ENCODE results near the gene SREBF2.
"Not testable (repeated sequence)": the region's sequence is repeated elsewhere in the genome, so short reads cannot be mapped to it uniquely, and the experiment has no call there.

Gene SREBF2

GRCh38 chr22:41842996-41843970 is 10.4 kb downstream of the SREBF2 start:
- no peak for DNase-seq

DNA sequence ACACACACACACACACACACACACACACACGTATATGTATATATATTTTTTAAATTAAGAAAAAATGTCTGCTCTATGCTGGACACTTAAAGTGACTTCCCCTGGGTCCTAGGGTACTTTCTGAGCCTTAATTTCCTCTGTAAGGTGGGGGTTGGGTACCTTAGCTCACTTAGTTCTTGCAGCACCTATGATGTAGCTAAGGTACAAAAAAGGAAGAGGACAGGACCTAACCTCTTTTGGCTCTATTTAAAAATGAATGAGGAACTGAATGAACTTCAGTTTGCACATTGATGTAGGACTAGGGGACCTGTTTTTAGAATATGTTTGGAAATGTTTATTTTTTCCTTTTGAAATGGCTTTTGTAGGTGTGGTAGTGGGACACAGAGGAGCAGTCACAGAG is 11.1 kb downstream of the SREBF2 start:
- no peak for DNase-seq

DNA sequence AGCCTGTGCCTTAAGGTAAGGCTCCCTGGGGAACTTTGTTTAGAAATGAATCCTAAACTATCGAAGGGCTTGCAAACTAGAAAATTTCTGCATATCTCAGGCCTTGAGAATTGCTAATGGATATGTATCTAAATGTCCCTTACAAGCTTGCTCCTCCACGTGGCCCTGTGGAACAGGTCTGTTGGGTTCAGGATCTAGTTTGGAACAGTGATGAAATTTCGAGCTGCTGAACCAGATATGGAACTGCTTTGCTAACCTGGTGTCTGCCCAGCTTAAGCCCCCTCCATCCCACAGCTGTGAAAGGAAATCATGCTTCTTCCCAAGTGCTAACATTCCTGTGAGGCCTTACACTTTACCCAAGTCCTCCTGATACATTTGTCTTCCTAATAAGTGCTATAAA is 11.6 kb downstream of the SREBF2 start:
- DNase-seq: no peak

- no peak for DNase-seq
Observed at GRCh38 chr22:41845380-41846267, 12.7 kb downstream of the SREBF2 start.

- no peak for DNase-seq
Observed at GRCh38 chr22:41846268-41846987, 13.5 kb downstream of the SREBF2 start.

DNA sequence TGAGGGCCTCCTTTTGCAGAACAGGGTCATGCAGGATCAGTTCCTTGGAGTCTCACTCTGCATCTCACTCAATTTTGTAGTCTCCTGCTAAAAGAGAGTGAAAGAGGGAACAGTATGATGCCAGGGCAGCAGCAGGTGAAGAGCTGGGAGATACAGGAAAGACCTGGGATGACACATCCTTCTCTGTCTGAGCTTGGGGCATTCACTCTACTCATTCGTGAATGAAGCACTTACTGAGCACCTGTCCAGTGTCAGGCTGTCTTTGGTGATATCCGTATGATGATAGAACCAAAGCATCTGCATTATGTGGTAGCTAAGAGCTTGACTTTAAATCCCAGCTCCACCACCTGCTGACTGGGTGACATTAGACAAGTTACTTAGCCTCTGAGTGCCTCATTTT is 14.4 kb downstream of the SREBF2 start:
- DNase-seq: no peak

- DNase-seq: no peak
Observed at GRCh38 chr22:41848468-41848867, 15.6 kb downstream of the SREBF2 start.

- DNase-seq: no peak
Observed at GRCh38 chr22:41856469-41856868, 23.6 kb downstream of the SREBF2 start.

DNA sequence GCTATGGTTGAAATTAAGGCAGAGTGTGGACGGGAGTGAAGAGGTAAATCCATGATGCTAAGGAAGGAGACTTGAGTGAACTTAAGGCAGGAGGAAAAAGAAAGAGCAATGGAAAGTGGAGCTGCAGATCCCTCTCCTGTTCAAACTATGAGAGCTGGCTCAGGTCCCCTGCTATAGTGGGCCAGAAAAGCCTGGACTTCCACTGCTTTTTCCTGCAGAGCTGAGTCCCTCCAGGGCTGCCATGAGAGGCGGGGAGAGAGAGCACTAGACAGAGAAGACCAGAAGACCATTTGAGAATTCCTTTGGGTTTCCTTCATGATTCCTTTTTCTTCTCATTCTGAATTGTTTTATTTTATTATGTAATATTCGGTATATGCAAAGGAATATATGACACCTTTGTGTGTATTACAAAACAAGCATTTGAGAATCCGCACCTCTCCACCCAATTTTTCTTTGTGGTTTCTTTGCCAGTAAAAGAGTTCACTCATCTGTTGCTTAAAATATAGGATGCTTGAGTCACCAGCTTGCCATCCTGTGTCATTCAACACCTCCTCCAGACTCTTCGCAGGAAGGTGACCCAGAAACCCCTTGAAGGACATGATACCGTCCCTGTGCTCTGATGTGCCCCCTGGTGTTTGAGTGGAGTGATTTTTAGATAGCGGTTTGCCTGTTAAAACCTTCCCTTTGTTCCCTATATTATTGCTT is 24.4 kb downstream of the SREBF2 start:
- DNase-seq: no peak

DNA sequence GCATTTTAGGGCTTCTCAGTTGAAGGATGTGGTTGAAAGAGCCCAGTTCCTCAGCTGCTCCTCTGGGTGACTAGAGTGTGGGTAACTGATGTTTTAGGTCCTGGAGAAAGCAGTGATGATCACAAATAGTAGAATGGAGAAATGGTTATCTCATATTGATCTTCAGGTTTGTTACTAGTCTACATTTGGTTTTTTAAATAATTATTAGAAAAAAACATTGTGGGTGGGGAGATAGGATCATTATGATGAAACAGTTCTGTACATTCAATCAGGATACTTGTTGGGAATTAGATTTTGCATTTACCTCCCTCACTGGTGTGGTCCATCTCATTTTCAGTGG is 24.9 kb downstream of the SREBF2 start:
- no peak for DNase-seq

- DNase-seq: no peak
Observed at GRCh38 chr22:41862160-41862529, 29.2 kb downstream of the SREBF2 start.

- DNase-seq: no peak
Observed at GRCh38 chr22:41862530-41863266, 29.8 kb downstream of the SREBF2 start.

- DNase-seq: no peak
Observed at GRCh38 chr22:41863472-41863871, 30.6 kb downstream of the SREBF2 start.

GRCh38 chr22:41868556-41868955 is 35.7 kb downstream of the SREBF2 start:
- no peak for DNase-seq

- DNase-seq: not testable (repeated sequence)
Observed at GRCh38 chr22:41870081-41870480, 37.2 kb downstream of the SREBF2 start.

DNA sequence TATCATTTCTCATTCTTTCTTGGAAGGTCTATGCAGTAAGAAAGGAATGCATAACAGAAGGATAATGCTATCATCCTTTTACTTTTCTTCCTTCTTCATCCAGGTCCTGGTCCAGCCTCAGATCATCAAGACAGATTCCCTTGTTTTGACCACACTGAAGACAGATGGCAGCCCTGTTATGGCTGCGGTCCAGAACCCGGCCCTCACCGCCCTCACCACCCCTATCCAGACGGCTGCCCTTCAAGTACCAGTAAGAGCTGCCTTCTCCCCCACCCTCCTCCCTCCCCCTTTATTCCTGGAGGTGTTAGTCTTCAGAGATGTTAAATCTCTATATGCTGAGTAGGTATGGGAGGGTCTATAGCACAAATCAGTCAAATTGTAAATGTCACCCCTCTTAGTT is 37.9 kb downstream of the SREBF2 start:
- no peak for DNase-seq

DNA sequence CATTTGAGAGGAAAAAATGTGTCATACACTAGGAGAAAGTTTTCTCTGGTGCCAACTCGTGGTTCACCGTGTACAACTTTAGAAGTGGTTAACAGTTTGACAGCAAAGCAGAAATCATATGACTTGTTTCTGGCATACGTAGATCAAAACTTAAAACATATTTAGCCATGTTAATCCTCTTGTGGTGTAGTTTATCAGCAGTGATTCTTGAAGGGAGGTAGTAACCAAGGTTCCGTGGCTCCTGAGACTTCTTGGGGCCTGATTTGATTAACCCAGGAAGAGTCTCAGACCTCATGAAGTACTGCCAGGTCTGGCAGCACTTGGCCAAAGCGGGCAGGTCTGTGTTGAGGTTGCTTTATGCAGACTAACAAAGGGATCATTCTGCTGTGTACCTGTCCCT is 40.5 kb downstream of the SREBF2 start:
- DNase-seq: no peak

- DNase-seq: no peak
Observed at GRCh38 chr22:41874090-41874489, 41.2 kb downstream of the SREBF2 start.

DNA sequence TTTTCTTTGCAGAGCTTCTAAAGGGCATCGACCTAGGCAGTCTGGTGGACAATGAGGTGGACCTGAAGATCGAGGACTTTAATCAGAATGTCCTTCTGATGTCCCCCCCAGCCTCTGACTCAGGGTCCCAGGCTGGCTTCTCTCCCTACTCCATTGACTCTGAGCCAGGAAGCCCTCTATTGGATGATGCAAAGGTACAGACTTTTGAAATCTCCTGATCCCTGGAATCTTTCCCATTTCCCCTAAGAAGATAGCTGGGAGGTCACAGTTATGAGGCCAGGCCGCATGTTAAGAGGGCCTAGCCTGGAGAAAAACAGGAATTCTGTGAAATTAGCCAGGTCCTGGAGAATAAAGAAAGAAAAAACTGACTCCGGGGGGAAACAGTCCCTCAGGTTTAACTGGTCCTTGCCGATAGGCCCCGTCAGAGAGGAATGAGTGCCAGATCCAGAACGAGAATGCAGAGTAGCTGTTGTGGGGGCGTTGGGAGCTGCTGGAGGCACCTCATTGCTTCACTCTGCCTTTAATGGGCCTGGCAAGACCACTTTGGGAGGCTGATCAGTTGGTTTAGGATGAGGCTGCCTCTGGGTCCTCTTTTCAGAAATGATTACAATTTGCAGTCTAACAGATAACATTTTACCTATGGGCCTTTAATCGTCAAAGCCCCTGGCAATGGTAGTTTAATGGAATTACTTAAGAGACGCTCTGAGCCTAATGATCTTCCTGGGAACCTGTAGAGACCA is 42.8 kb downstream of the SREBF2 start:
- no peak for DNase-seq

GRCh38 chr22:41876275-41876674 is 43.4 kb downstream of the SREBF2 start:
- no peak for DNase-seq

GRCh38 chr22:41876675-41877074 is 43.8 kb downstream of the SREBF2 start:
- DNase-seq: no peak
